Endothelial cell of umbilical vein (primary cell): ENCODE results near the gene MAP7D2. TPM values are rescaled to one million over a fixed set of nuclear protein-coding genes. Genes with fewer than 3 reads are reported as not detected.

Experiments
- BruUV-seq: library from RNA; stranded (reverse); fragments of 400-500 nt; replicated peaks from 2 replicates; lab custom pipeline; 2021; lab: Mats Ljungman, UMichigan
- CTCF ChIA-PET: fragments of 300-600, 350-600 bp; sonication (Branson Sonifier 250); formaldehyde crosslinking; loops from one replicate; lab custom pipeline; 2021; ENCODE audit warnings: antibody characterized with exemption, inconsistent platforms; lab: Charles Lee
- POLR2A ChIA-PET: fragments of 300-600, 350-600 bp; sonication (Branson Sonifier 250); formaldehyde crosslinking; loops from one replicate; lab custom pipeline; 2021; ENCODE audit warnings: antibody characterized with exemption, inconsistent platforms; lab: Charles Lee
- DNase-seq: peaks from one replicate; pipeline ENCODE4 v3.0.0-alpha.2; 2011; ENCODE audit warnings: low read depth, low spot score
- FAIRE-seq: peaks from 2 replicates; lab custom pipeline; 2011; peaks lifted over from hg19 to GRCh38; lab: Jason Lieb, UNC
- H2AFZ ChIP-seq: 2 replicates; pipeline ENCODE4 v1.6.0; 2012; ENCODE audit warnings: low read depth, low read length, control low read depth, inconsistent platforms
- H3K27ac ChIP-seq: 2 replicates; pipeline ENCODE4 v1.5.1; 2011; ENCODE audit warnings: low read depth, mild to moderate bottlenecking, control low read depth, low read length, moderate library complexity; ENCODE audit not compliant: insufficient read depth
- H3K27me3 ChIP-seq, 2 experiments: 2 replicates each; pipeline versions ENCODE4 v1.6.0 to v1.6.1; 2011; ENCODE audit warnings: low read length in 2 of 2, mixed read lengths in 1 of 2; ENCODE audit not compliant: control insufficient read depth in 2 of 2, insufficient read depth in 2 of 2
- H3K36me3 ChIP-seq, 2 experiments: 2 replicates in 1 of 2; 3 replicates in 1 of 2; pipeline ENCODE4 v1.5.1; 2011; ENCODE audit warnings: low read length in 2 of 2, mild to moderate bottlenecking in 1 of 2, moderate library complexity in 1 of 2; ENCODE audit not compliant: control insufficient read depth in 2 of 2, insufficient read depth in 2 of 2; ENCODE audit errors: extremely low read depth in 1 of 2
- H3K4me1 ChIP-seq: 3 replicates; pipeline ENCODE4 v1.5.1; 2011; ENCODE audit warnings: mild to moderate bottlenecking, low read length; ENCODE audit not compliant: control insufficient read depth, insufficient read depth; ENCODE audit errors: extremely low read depth
- H3K4me2 ChIP-seq: 2 replicates; pipeline ENCODE4 v1.6.1; 2011; ENCODE audit warnings: low read length, control low read depth, mixed read lengths; ENCODE audit not compliant: insufficient read depth
- H3K4me3 ChIP-seq, 3 experiments: fragments of 200-600 bp in 1 of 3; sonication (generic), shearing (Covaris generic) in 1 of 3; replicated peaks in 1 of 3; 2 replicates each; pipeline ENCODE4 v1.5.1; 2011 to 2016; ENCODE audit warnings: control low read depth in 3 of 3, low read length in 3 of 3, mild to moderate bottlenecking in 2 of 3, inconsistent platforms in 1 of 3, low read depth in 1 of 3, moderate library complexity in 1 of 3; ENCODE audit not compliant: insufficient read depth in 1 of 3
- H3K79me2 ChIP-seq: 2 replicates; pipeline ENCODE4 v1.6.0; 2012; ENCODE audit warnings: low read length, inconsistent platforms; ENCODE audit not compliant: control insufficient read depth, insufficient read depth
- H3K9ac ChIP-seq: replicated peaks from 2 replicates; pipeline ENCODE3; 2011; ENCODE audit warnings: low read length, control low read depth; ENCODE audit not compliant: insufficient read depth; ENCODE audit errors: extremely low read depth
- H3K9me1 ChIP-seq: replicated peaks from 3 replicates; pipeline ENCODE4 v1.6.0; 2011; ENCODE audit warnings: mild to moderate bottlenecking, low read length; ENCODE audit not compliant: control insufficient read depth, insufficient read depth; ENCODE audit errors: extremely low read depth
- H3K9me3 ChIP-seq: replicated peaks from 2 replicates; pipeline ENCODE4 v1.5.1; 2012; ENCODE audit warnings: low read length, inconsistent platforms; ENCODE audit not compliant: control insufficient read depth, insufficient read depth
- H4K20me1 ChIP-seq: replicated peaks from 2 replicates; pipeline ENCODE3; 2011; ENCODE audit warnings: mild to moderate bottlenecking, low read length; ENCODE audit not compliant: control insufficient read depth, insufficient read depth; ENCODE audit errors: extremely low read depth
- CTCF ChIP-seq, 2 donors: IDR thresholded peaks; 1 replicate in 1 of 2; 2 replicates in 1 of 2; pipeline ENCODE4 v1.5.1; 2011; ENCODE audit warnings: low read length in 2 of 2, mild to moderate bottlenecking in 2 of 2, moderate library complexity in 2 of 2, control low read depth in 1 of 2, inconsistent platforms in 1 of 2, low read depth in 1 of 2; ENCODE audit not compliant: insufficient read depth in 1 of 2; ENCODE audit errors: extremely low read depth in 1 of 2
- EZH2 ChIP-seq: IDR thresholded peaks from 2 replicates; pipeline ENCODE4 v1.6.1; 2012; ENCODE audit warnings: borderline replicate concordance, low read depth, mild to moderate bottlenecking, moderate library complexity, low read length, inconsistent platforms; ENCODE audit not compliant: severe bottlenecking
- FOS ChIP-seq: IDR thresholded peaks from 2 replicates; pipeline ENCODE4 v1.6.1; 2011; ENCODE audit warnings: mild to moderate bottlenecking, low read length, moderate library complexity, borderline replicate concordance; ENCODE audit not compliant: insufficient read depth
- GATA2 ChIP-seq: IDR thresholded peaks from 2 replicates; pipeline ENCODE4 v1.7.0; 2011; ENCODE audit warnings: low read depth, mild to moderate bottlenecking, moderate library complexity, mixed read lengths, low read length; ENCODE audit not compliant: insufficient read length, insufficient read depth
- JUN ChIP-seq: IDR thresholded peaks from 2 replicates; pipeline ENCODE4 v1.6.1; 2011; ENCODE audit warnings: borderline replicate concordance, low read depth; ENCODE audit not compliant: insufficient read length, insufficient read depth
- MYC ChIP-seq: IDR thresholded peaks from one replicate; pipeline ENCODE4 v1.6.1; 2011; ENCODE audit warnings: mild to moderate bottlenecking, low read depth, low read length
- POLR2A ChIP-seq: IDR thresholded peaks from 2 replicates; pipeline ENCODE4 v1.6.1; 2012; ENCODE audit warnings: low read depth, mild to moderate bottlenecking, control low read depth, low read length
- POLR2AphosphoS5 ChIP-seq: IDR thresholded peaks from 2 replicates; pipeline ENCODE4 v1.6.1; 2012; ENCODE audit warnings: low read depth, mild to moderate bottlenecking, control low read depth, low read length, moderate library complexity; ENCODE audit not compliant: insufficient read depth
- dilution Hi-C: fragments of 300-500 bp; cut with MboI; formaldehyde crosslinking; loops from one replicate; pipeline ENCODE4 v1.15.0; 2019; ENCODE audit warnings: low sequenced_read_pairs; ENCODE audit not compliant: extremely low pct_ligation_motif_present
- intact Hi-C: fragments of 100-400 bp; cut with micrococcal nuclease; formaldehyde crosslinking; loops from one replicate; pipeline ENCODE4 v1.10.0; 2022
- polyA plus RNA-seq, 4 experiments: library from polyadenylated mRNA; depleted of rRNA in 3 of 4; stranded (reverse) in 3 of 4; unstranded in 1 of 4; fragments of >200 nt; gene quantifications; 2 replicates each; pipeline versions ENCODE4 v1.2.1 to v1.2.3, GENCODE V29; 2011 to 2012; ENCODE audit warnings: missing spikeins in 1 of 4
- total RNA-seq: library from RNA; stranded (reverse); gene quantifications from 2 replicates; pipeline ENCODE4 v1.2.3, GENCODE V29; 2021
- TF ChIP-seq, protein P1 (sequence below): IDR thresholded peaks from 2 replicates; pipeline ENCODE4 v1.6.1; 2011; ENCODE audit not compliant: insufficient read depth, insufficient read length

Gene MAP7D2
- total and polyA plus RNA-seq, 2 donors (not counting 3 experiments of a cell fraction or from before 2014, with no cell fraction given): 0.08 to 0.15 TPM

GRCh38 chrX:20028588-20028987, 88.1 kb downstream of the MAP7D2 start:
- no peak overlapping the region for H3K27ac ChIP-seq
- H3K9me1 ChIP-seq: no peaks in the 10 kb centered on the region
- intact Hi-C loops (no loop called here), dilution Hi-C loops (no loop called here)
- no peak overlapping the region for H3K4me2 ChIP-seq
- no peaks in the 10 kb centered on the region for H3K79me2 ChIP-seq
- ChIA-PET POLR2A (no interaction called here), CTCF (no interaction called here)
- H3K9ac ChIP-seq: no peak overlapping the region
- no peak for FAIRE-seq
- no peaks in the 10 kb centered on the region for H4K20me1 ChIP-seq
- BruUV-seq: no TSS peak
- no peak overlapping the region for H2AFZ ChIP-seq
- H3K4me3 ChIP-seq: no peak overlapping the region
- H3K27me3 ChIP-seq: no peaks in the 10 kb centered on the region
- no peak for DNase-seq
- TF ChIP-seq JUN (no peak), GATA2 (no peak), MYC (no peak), EZH2 (no peak), POLR2AphosphoS5 (no peak), POLR2A (no peak), CTCF (IDR thresholded peaks at IDR 0.05; ENCODE audit: extremely low read depth in 1 of 2, insufficient read depth in 1 of 2, low read depth in 1 of 2, low read length in 2 of 2) (no peak), FOS (no peak)
- TF ChIP-seq, protein P1, sequence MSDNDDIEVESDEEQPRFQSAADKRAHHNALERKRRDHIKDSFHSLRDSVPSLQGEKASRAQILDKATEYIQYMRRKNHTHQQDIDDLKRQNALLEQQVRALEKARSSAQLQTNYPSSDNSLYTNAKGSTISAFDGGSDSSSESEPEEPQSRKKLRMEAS: no peak
- no peaks in the 10 kb centered on the region for H3K9me3 ChIP-seq
- H3K4me1 ChIP-seq: no peaks in the 10 kb centered on the region
- no peaks in the 10 kb centered on the region for H3K36me3 ChIP-seq
